Endothelial cell of coronary artery (primary cell): ENCODE data around the gene PRAMEF9. TPM values are rescaled to one million over a fixed set of nuclear protein-coding genes. Genes with fewer than 3 reads are reported as not detected.

Experiments used
- total RNA-seq: library from RNA; depleted of rRNA; stranded (reverse); fragments of >200 nt; gene quantifications from 2 replicates; pipeline ENCODE4 v1.2.3, GENCODE V29; 2014

PRAMEF9 gene
- total RNA-seq, result not detected in 2 replicates

DNA sequence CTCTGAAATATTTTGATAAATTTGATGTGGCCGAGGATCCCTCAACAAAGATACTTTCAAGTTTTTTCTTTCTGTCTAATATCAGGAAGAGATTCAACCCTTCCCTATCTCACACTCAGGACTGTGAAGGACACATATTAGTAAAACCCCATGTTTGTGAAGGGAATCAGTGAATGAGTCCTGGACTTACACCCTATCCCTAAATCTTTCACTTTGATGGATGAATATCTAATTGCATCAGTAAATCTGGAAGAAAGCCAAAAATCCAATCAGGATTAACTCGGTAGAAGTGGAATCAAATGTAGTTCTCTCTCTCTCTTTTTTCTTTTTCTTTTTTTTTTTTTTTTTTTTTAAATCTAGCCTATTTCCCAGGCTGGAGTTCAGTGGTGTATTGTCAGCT lies at the start of gene PRAMEF9:
Gene PRAMEF9 (plus strand): TSS at position 301 of the 400 bp plus-strand sequence. CDS start 3,433 bp downstream, outside the sequence.

GRCh38 chr1:13155909-13156308 lies 15.7 kb upstream of the PRAMEF9 start, which contains the start of gene PRAMEF26:
TSS of gene PRAMEF26 (minus strand) at chr1:13156009. CDS start at chr1:13153095, 2,914 bp downstream.

DNA sequence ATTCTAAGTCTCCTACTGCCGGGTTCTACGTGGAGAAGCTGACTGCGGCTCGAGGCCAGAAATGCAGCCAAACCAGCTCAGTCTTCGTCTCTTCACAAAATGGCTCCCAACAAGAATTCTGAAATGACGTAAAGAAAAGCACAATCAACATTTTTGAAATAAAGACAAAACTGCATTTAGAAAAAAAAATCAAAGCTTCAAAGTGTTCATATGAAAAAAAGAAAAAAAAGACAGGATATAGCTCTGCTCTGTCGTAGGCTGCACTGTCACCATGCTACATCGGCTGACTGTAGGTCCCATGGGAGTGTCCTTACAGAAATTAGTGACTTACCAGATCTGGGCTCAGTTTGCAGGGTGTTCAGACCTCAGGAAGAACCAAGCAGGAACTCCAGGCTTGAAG lies 6.1 kb upstream of the PRAMEF9 start, which contains the start of gene HNRNPCL4:
Gene HNRNPCL4 (minus strand): TSS at position 101 of the 400 bp plus-strand sequence. CDS start 164 bp downstream, outside the sequence.

GRCh38 chr1:13201309-13201708 lies 29.7 kb downstream of the PRAMEF9 start, which contains the start of gene PRAMEF13:
TSS of gene PRAMEF13 (minus strand) at chr1:13201409. CDS start at chr1:13199589, 1,820 bp downstream.

DNA sequence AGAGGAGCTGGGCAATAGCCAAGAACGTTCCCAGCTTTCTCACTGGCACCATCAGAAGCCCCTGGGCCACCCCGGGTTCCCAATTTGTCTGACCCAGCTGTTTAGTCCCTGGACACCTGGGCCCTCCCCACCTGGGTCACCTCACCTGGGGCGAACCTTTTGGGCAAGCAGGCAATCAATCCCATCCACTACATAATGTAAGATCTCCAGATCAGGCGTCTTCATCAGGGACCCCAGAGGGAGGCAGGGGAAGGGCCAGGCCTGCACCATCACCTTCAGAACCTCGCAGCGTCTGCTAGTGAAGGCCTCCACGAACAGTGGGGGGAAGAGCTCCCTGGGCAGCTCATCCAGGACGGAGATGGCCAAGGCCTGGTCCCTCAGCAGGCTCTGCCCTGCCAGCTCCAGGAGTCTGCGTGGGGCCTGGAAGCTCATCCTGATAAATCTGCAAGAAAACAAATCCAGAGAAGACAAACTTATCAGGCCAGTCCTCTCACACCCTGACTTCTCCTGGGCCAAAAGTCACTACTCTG lies 54.1 kb downstream of the PRAMEF9 start, which contains the start of gene PRAMEF18:
Gene PRAMEF18 (minus strand): TSS at position 480 of the 530 bp plus-strand sequence. CDS start 48 bp downstream, at position 432.

Other genes with a start within 250 kb of the PRAMEF9 start
- not detected in 2 replicates for gene PRAMEF6, start 224.3 kb upstream of the PRAMEF9 start, total RNA-seq
- not detected in 2 replicates for gene PRAMEF27, start 115.3 kb upstream of the PRAMEF9 start, total RNA-seq
- not detected in 2 replicates for gene HNRNPCL3, start 111.1 kb upstream of the PRAMEF9 start, total RNA-seq
- gene PRAMEF25, start 101.1 kb upstream of the PRAMEF9 start, total RNA-seq, result not detected in 2 replicates
- gene HNRNPCL2, start 55.0 kb upstream of the PRAMEF9 start, total RNA-seq, result not detected in 2 replicates
- gene PRAMEF26, start 15.8 kb upstream of the PRAMEF9 start, total RNA-seq, result not detected in 2 replicates
- not detected in 2 replicates for gene HNRNPCL4, start 6.2 kb upstream of the PRAMEF9 start, total RNA-seq
- gene PRAMEF13, start 29.6 kb downstream of the PRAMEF9 start, total RNA-seq, result not detected in 2 replicates
- gene PRAMEF18, start 54.3 kb downstream of the PRAMEF9 start, total RNA-seq, result not detected in 2 replicates
- gene PRAMEF5, start 82.3 kb downstream of the PRAMEF9 start, total RNA-seq, result not detected in 2 replicates
- not detected in 2 replicates for gene PRAMEF8, start 113.3 kb downstream of the PRAMEF9 start, total RNA-seq
- not detected in 2 replicates for gene PRAMEF33, start 131.7 kb downstream of the PRAMEF9 start, total RNA-seq
- not detected in 2 replicates for gene PRAMEF15, start 143.7 kb downstream of the PRAMEF9 start, total RNA-seq
- gene PRAMEF14, start 175.3 kb downstream of the PRAMEF9 start, total RNA-seq, result not detected in 2 replicates
- not detected in 2 replicates for gene PRAMEF19, start 200.1 kb downstream of the PRAMEF9 start, total RNA-seq
- gene PRAMEF17, start 217.8 kb downstream of the PRAMEF9 start, total RNA-seq, result not detected in 2 replicates
- not detected in 2 replicates for gene PRAMEF20, start 238.6 kb downstream of the PRAMEF9 start, total RNA-seq